22Rv1 (cell line): ENCODE data around the gene OTUD1.

Experiments
- ZFX ChIP-seq: fragments of 450-650 bp; IDR thresholded peaks from 2 replicates; pipeline ENCODE4 v1.6.1; 2017; ENCODE audit warnings: antibody characterized with exemption, borderline replicate concordance
- TF ChIP-seq, protein P1 (sequence below): fragments of 450-650 bp; IDR thresholded peaks from 2 replicates; pipeline ENCODE4 v1.5.1; 2017; ENCODE audit warnings: mild to moderate bottlenecking

DNA sequence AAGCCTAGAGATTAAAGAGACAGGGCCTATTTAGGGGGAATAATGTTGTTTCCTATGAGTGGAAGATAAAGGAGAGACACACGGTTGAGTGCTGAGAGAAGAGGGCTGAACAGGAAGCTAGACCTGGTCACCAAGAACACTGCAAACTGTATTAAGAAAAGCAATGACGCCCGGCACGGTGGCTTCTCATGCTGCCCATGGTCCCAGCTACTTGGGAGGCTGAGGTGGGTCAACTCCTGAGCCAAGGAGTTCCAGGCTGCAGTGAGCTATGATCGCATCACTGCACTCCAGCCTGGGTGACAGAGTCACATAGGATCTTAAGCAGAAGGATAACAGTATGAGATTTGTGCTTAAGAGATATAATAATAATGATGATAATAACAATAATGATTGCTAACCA lies 19.7 kb upstream of the OTUD1 start:
- TF ChIP-seq, protein P1, sequence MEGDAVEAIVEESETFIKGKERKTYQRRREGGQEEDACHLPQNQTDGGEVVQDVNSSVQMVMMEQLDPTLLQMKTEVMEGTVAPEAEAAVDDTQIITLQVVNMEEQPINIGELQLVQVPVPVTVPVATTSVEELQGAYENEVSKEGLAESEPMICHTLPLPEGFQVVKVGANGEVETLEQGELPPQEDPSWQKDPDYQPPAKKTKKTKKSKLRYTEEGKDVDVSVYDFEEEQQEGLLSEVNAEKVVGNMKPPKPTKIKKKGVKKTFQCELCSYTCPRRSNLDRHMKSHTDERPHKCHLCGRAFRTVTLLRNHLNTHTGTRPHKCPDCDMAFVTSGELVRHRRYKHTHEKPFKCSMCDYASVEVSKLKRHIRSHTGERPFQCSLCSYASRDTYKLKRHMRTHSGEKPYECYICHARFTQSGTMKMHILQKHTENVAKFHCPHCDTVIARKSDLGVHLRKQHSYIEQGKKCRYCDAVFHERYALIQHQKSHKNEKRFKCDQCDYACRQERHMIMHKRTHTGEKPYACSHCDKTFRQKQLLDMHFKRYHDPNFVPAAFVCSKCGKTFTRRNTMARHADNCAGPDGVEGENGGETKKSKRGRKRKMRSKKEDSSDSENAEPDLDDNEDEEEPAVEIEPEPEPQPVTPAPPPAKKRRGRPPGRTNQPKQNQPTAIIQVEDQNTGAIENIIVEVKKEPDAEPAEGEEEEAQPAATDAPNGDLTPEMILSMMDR, result no peak
- TF ChIP-seq ZFX, result no peak
